Stimulated activated CD4-positive, alpha-beta T cell treated with anti-CD3 and anti-CD28 coated beads, Interleukin-12 subunit alpha, Interleukin-12 subunit beta, amount 100 ng/mL, for 4 hours (primary cell): ENCODE measurements around the gene CARD11.
A peak's percentile ranks its signal among the peaks of the same experiment; 100 is the strongest.

ENCODE experiments used
- DNase-seq: peaks from one replicate; pipeline ENCODE4 v3.0.0-alpha.2; 2020

CARD11 gene

GRCh38 chr7:3013975-3014792 is 29.5 kb downstream of the CARD11 start:
- DNase-seq, result no peak

DNA sequence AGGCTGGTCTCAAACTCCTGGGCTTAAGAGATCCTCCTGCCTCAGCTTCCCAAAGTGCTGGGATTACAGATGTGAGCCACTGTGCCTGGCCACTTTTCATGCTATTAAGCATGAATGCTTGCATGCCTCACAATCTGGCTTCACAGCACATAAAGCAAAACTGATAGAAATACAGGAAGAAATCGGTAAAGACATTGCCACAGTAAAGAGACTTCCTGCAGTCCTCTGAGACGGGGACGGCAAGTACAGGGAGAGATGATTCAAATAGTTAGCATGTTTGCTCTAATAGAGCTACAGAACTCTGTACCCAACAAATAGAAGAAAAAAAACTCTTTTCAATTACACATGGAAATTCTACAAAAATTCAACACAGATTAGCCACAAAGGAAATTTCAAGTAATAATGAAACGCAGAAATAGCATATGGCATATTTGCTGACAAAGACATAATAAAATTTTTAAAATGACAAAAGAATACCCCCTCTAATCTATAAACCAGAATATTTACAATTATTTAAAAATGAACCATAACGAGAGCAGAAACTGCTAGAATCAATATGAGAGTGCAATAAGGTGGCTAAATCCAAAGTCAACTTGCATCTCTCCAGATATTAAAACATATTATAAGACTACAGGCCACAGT is 32.3 kb downstream of the CARD11 start:
- no peak for DNase-seq

GRCh38 chr7:3010161-3010560 is 33.5 kb downstream of the CARD11 start:
- no peak for DNase-seq

DNA sequence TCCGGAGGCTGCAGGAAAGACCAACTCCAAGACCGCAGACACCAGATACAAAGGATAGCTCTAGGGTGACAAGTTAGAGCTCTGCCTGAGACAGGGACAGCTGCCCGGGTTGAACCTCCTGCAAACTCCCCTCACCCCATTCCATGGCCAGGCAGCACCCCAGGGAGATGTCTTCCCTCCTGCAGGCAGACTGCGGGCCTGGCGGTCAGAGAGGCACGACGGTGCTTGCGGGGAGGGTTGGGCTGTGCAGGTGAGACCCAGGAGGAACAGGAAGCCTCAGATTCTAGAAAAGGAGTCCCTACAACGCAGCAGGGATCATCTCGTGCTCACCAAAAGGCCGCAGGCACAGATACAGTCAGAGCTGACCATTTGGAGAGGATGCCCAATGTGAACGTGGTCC is 34.6 kb downstream of the CARD11 start:
- no peak for DNase-seq

DNA sequence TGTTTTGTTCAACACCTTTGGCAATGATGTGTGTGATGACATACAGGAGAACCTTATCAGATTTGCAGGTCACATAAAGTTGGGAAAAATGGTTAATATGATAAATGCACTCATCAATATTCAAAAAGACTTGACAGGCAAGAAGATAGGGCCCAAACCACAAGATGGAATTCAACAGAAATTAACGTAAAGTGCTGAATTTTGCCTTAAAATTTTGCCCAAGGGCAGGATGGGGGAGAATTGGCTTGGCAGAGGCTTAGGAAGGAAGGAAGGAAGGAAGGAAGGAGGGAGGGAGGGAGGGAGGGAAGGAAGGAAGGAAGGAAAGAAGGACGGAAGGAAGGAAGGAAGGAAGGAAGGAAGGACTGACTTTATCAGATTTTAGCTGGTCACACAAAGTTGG is 35.3 kb downstream of the CARD11 start:
- DNase-seq, result no peak

DNA sequence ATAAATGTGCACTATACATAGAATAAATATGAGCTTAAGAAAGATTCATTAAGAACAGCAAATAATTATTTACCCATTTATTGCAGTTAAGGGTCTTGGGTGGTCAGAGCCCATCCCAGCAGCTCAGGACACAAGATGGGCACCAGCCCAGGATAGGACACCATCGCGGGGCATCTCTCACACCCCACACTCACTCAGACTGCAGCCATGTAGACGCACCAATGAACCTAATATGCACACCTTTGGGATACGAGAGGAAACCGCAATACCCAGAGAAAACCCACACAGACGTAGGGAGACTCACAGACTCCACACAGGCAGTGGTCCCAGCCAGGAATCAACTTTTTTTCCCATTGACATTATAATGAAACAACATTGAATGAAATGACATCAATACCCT is 36.0 kb downstream of the CARD11 start:
- no peak for DNase-seq

DNA sequence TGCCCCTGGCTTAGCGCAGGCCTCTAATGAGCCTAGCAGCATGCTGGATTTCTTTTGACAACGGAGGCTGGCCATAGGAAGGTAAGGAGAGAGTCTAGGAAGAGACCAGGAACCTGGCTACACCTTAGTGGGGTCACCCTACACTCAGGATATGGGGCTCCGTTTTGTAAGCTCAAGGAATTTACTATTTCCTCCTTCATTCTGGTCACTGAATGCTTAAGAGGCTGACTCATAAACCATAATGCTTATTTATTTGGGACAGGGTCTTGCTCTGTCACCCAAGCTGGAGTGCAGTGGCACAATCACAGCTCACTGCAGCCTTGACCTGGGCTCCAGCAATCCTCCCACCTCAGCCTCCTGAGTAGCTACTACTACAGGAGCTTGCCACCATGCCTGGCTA is 38.4 kb downstream of the CARD11 start:
- no peak for DNase-seq

GRCh38 chr7:3003936-3004335 is 39.7 kb downstream of the CARD11 start:
- DNase-seq, result no peak

- no peak for DNase-seq
These were observed 41.0 kb downstream of the CARD11 start for GRCh38 chr7:3002631-3003030.

DNA sequence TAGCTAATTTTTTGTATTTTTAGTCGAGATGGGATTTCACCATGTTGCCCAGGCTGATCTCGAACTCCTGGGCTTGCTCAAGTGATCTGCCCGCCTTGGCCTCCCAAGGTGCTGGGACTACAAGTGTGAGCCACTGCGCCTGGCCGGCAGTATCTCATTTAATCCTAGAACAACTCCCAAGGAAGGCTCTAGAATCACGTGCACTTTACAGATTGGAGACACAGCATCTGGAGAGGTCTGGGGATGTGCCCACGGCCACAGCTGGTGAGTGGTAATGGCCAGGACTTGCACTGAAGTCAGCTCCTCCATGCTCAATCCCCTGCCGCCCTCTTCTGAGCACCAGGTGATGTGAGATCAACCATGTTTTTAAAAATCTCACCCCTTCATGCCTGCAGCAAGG is 43.1 kb downstream of the CARD11 start:
- DNase-seq, result no peak

GRCh38 chr7:2999078-2999500 is 44.6 kb downstream of the CARD11 start:
- DNase-seq, result no peak

GRCh38 chr7:2997014-2997413 is 46.7 kb downstream of the CARD11 start:
- DNase-seq, result no peak

DNA sequence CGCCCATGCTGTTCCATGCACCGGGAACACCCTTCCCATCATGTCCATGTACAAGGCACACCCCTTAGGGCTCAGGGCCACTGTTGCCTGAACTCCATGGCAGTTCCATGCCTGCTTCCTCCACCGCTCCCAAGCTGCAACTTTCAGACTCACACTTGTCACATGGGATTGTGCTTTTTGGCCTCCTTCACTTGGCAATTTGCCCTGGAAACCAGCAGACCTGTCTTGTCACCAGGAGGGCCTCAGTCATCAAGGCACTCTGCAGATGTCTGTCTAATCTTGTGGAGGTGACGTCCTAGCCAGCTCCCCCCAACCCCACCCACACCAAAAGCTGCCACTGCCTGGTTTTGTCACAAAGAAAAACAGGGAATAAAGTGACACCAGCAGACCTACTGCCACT is 47.5 kb downstream of the CARD11 start:
- no peak for DNase-seq

- no peak for DNase-seq
These were observed 49.8 kb downstream of the CARD11 start for GRCh38 chr7:2993868-2994267.

DNA sequence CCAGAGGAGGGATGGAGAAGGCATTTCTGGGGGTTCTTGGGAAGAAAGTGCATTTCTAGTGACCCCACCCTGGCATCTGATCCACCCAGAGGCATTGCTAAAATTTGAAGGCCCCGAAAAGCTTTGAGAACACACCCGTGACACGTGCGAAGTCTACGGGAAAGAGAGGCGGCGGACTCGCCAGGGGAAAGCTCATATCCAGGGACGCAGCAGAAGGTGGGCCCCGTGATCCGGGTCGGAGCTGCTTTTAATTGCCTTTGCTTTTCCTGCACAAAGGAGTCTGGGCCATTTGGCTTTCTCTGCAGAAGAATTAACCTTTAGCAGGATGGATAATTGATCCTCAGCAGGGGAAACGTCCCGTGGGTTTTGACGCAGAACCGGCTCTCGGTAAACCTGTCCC is 50.3 kb downstream of the CARD11 start:
- no peak for DNase-seq

GRCh38 chr7:2990949-2991470 is 52.7 kb downstream of the CARD11 start:
- no peak for DNase-seq

DNA sequence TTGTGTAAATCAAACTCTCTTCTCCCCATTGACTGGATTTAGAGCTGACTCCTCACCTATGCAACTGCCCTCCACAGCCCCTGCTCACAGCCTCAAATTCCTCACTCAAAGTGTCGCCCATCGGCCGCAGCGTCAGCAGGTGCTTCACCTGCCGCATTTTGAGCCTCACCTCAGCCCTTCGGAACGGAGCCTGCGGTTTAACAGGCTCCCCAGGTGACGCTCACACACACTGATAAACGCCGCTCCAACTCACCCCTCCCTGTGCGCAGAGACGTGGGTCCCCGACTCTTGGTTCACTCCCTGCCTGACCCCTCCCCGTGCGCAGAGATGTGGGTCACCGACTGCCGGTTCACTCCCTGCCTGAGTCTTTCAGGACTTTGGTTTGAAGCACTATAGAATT is 57.1 kb downstream of the CARD11 start:
- no peak for DNase-seq

DNA sequence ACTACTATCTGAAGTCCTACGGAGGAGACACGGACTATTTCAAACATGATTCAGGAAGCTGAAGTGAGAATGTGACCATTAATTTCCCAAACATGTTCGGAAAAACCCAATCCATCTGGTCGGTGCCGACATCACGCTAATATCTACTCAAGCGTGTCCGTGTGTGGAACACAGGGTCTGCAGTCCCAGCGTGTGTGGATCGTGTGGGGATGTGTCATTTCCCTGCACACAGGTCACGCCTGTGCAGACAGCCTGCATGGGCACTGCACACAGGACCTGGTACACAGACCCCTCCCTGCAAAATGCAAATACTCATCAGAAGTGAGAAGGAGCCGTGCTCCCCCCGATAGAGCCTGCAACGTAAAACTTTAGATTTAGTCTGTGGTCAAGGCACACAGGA is 57.8 kb downstream of the CARD11 start:
- DNase-seq, result no peak

- DNase-seq, result no peak
These were observed 59.6 kb downstream of the CARD11 start for GRCh38 chr7:2984091-2984490.

DNA sequence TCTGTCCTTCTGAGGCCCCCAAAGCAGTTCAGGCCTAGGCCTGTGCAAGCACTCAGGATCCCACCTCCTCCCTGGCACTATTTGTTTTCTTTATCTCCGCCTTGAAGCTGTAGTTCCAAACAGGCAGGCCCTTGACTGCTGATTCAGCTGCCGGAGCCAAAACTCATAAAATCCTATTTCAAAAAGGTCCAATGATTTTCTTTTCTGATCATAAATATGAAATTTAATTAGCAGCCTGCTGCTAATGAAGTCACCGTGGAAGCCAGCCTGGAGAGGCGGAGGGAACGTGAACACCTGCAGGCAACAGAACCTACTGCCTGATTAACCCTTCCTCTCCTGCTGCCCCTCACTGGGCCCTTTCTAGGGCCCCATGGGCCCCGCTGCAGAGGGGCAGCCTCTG is 60.1 kb downstream of the CARD11 start:
- no peak for DNase-seq

DNA sequence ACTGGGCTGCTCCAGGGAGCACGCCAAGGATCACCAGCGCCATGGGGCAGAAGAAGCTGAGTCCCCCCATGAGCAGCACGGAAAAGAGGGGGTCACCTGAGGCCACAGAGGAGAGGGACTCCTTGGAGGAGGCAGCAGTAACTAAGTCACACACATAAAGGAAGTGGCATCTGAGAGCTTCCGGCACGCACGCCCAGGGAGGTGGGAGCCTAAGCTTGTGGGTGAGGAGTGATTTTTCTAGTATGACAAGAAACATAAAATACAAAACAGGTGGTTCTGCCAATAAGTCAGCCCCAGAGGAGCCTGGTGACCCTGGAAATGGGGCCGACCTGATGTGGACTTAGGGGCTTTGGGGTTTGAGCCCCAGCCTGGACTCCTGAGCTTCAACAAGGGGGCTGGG is 60.8 kb downstream of the CARD11 start:
- peak; percentile 49 for DNase-seq

GRCh38 chr7:2982401-2982800 is 61.3 kb downstream of the CARD11 start:
- no peak for DNase-seq

- DNase-seq, result no peak
These were observed 62.6 kb downstream of the CARD11 start for GRCh38 chr7:2981103-2981480.

DNA sequence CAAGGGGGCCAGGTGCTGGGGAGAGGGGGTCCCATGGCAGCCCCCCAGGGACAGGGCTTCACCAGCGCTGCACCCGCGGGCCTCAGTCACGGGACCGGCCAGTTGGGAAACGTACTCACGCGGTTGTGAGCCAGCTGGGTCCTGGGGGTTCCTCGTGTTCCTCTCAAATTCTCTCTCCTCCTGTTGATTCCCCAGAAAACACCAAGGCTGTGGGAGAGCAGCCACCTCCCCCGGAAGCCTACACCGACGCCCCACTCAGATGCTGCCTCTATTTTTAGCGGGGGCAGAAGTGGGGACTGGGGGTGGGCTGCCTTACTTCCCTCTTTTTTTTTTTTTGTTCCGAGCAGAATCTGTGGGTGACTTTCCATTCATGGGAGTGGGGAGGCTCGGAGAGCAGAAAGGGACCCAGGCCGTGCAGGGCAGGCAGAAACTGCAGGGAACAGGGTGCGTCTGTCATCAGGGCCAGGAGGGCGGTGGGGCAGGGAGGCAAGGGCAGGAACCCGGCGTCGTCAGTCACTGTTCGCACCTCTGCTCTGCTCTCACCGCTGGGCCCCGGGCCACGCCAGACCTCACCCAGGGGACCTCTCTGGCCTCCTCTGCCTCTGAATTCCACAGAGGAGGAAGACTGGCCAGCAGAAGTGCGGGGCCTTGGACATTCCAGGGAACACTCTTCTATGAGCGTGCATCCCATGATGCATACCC is 63.1 kb downstream of the CARD11 start:
- no peak for DNase-seq
